DND-41 (cell line): Measurements from ENCODE around the gene ATXN1.

Source experiments
- CTCF ChIP-seq: IDR thresholded peaks from 2 replicates; pipeline ENCODE4 v1.5.1; 2012; ENCODE audit warnings: borderline replicate concordance, low read length, moderate library complexity, mild to moderate bottlenecking; ENCODE audit not compliant: poor library complexity, severe bottlenecking; ENCODE audit errors: extremely low read depth
- EZH2 ChIP-seq: IDR thresholded peaks from 3 replicates; pipeline ENCODE4 v1.6.1; 2012; ENCODE audit warnings: borderline replicate concordance, low read depth, mild to moderate bottlenecking, moderate library complexity, low read length, inconsistent platforms; ENCODE audit not compliant: severe bottlenecking

GRCh38 chr6:16670183-16670582 lies 91.1 kb downstream of the ATXN1 start:
- TF ChIP-seq EZH2 (no peak), CTCF (no peak)
